Endodermal cell (in vitro differentiated cells): ENCODE measurements around the gene HDAC4. TPM values are rescaled to one million over a fixed set of nuclear protein-coding genes. Genes with fewer than 3 reads are reported as not detected.
"Not testable (repeated sequence)": the region's sequence is repeated elsewhere in the genome, so short reads cannot be mapped to it uniquely, and the experiment has no call there.

Source experiments
- DNase-seq: peaks from one replicate; pipeline ENCODE4 v3.0.0-alpha.2; 2017
- H3K27ac ChIP-seq: 2 replicates; pipeline ENCODE4 v1.5.1; 2013; ENCODE audit warnings: mild to moderate bottlenecking, low read depth, low read length, moderate library complexity
- H3K27me3 ChIP-seq: 2 replicates; pipeline ENCODE4 v1.6.1; 2013; ENCODE audit warnings: mild to moderate bottlenecking, low read length, moderate library complexity; ENCODE audit not compliant: insufficient read depth, control insufficient read depth, poor library complexity, severe bottlenecking
- H3K36me3 ChIP-seq: 2 replicates; pipeline ENCODE4 v1.7.0; 2013; ENCODE audit warnings: mild to moderate bottlenecking, low read length, moderate library complexity; ENCODE audit not compliant: control insufficient read depth, insufficient read depth
- H3K4me1 ChIP-seq: one replicate; pipeline ENCODE4 v1.7.0; 2013; ENCODE audit warnings: low read length; ENCODE audit not compliant: control insufficient read depth, insufficient read depth
- H3K4me3 ChIP-seq: 2 replicates; pipeline ENCODE4 v1.5.1; 2013; ENCODE audit warnings: mild to moderate bottlenecking, low read length, moderate library complexity
- H3K9ac ChIP-seq: 2 replicates; pipeline ENCODE4 v1.6.1; 2013; ENCODE audit warnings: mild to moderate bottlenecking, low read length, moderate library complexity; ENCODE audit not compliant: poor library complexity, severe bottlenecking; ENCODE audit errors: extremely low read depth
- H3K9me3 ChIP-seq: 2 replicates; pipeline ENCODE4 v1.6.1; 2013; ENCODE audit warnings: mild to moderate bottlenecking, low read length, moderate library complexity; ENCODE audit not compliant: control insufficient read depth
- H3K27ac Mint-ChIP-seq: 2 replicates; pipeline ENCODE4 v1.8.0; 2020; ENCODE audit warnings: mixed read lengths
- H3K27me3 Mint-ChIP-seq: 2 replicates; pipeline ENCODE4 v1.8.0; 2021; ENCODE audit warnings: mild to moderate bottlenecking, mixed read lengths; ENCODE audit not compliant: insufficient read depth
- H3K36me3 Mint-ChIP-seq: 2 replicates; pipeline ENCODE4 v1.8.0; 2020; ENCODE audit warnings: low read depth, mixed read lengths
- H3K4me1 Mint-ChIP-seq: 2 replicates; pipeline ENCODE4 v1.8.0; 2020; ENCODE audit warnings: mixed read lengths
- H3K4me3 Mint-ChIP-seq: 2 replicates; pipeline ENCODE4 v1.8.0; 2020; ENCODE audit warnings: mild to moderate bottlenecking, moderate library complexity, mixed read lengths
- H3K9me3 Mint-ChIP-seq: 2 replicates; pipeline ENCODE4 v1.8.0; 2020; ENCODE audit warnings: mild to moderate bottlenecking, mixed read lengths
- CTCF ChIP-seq: fragments of 200-600 bp; sonication (generic); conservative IDR thresholded peaks from 2 replicates; pipeline ENCODE4 v1.5.0; 2021; ENCODE audit warnings: antibody characterized with exemption, mild to moderate bottlenecking
- WGBS, 2 experiments: methylation state at CpG; one replicate each; pipeline versions ENCODE4 v1.1.5 to v1.1.7; 2013; ENCODE audit warnings: missing lambda C conversion rate in 2 of 2, mixed read lengths in 1 of 2; ENCODE audit not compliant: insufficient coverage in 1 of 2, insufficient read length in 1 of 2; 5-methylcytosine and 5-hydroxymethylcytosine counted together
- long read RNA-seq, 4 experiments: library from polyadenylated mRNA in 2 of 4; library from RNA in 1 of 4; library from capped mRNA in 1 of 4; stranded (forward) in 3 of 4; unstranded in 1 of 4; transcript quantifications; one replicate each; pipeline ENCODE4 v2.0.0, GENCODE V29; 2020 to 2021; ENCODE audit warnings: inconsistent platforms in 1 of 4
- polyA plus RNA-seq, 2 experiments: library from polyadenylated mRNA; stranded (reverse); fragments of 50-300 nt; gene quantifications; one replicate each; pipeline ENCODE4 v1.2.3, GENCODE V29; 2013
- total RNA-seq, 2 donors: library from RNA; stranded (reverse); fragmentation: NEBNext Ultra II Directional in 1 of 2; extraction: Animal tissue kit (Norgen Biotek cat#: 25700) in 1 of 2; gene quantifications; 2 replicates in 1 of 2; 3 replicates in 1 of 2; pipeline ENCODE4 v1.2.1, GENCODE V29; 2021

The HDAC4 gene
- 10 to 100 TPM; 45.7 to 51.2 TPM for total RNA-seq
- 11.1 TPM for polyA plus RNA-seq (2013, experiment 1 of 2)
- polyA plus RNA-seq (2013, experiment 2 of 2), result 13.9 TPM
- long read RNA-seq, experiment 1, partial matches to known transcripts, result 0 of 2 reads
- long read RNA-seq, experiment 1, other reads (novel, unspliced or antisense), result 2 of 2 reads
- long read RNA-seq, experiment 2, partial matches to known transcripts, result 2 of 23 reads
- long read RNA-seq, experiment 2, other reads (novel, unspliced or antisense), result 20 of 23 reads
- long read RNA-seq, experiment 3, partial matches to known transcripts, result 12 of 26 reads
- long read RNA-seq, experiment 3, other reads (novel, unspliced or antisense), result 14 of 26 reads
- long read RNA-seq, experiment 4, partial matches to known transcripts, result 0 of 1 reads
- long read RNA-seq, experiment 4, other reads (novel, unspliced or antisense), result 1 of 1 reads

- H3K4me1 ChIP-seq, result no peaks in the 10 kb centered on the region
- TF ChIP-seq CTCF, result no peak
- Mint-ChIP-seq H3K27ac (peak within 1 kb of the TSS; percentile 98), H3K9me3 (no peaks in the 10 kb centered on the region), H3K27me3 (no peaks in the 10 kb centered on the region), H3K4me3 (peak within 1 kb of the TSS; percentile 75), H3K4me1 (peaks cover 14% of the 10 kb centered on the region), H3K36me3 (no peaks in the 10 kb centered on the region)
- no peak for DNase-seq
- H3K9ac ChIP-seq, result peak within 1 kb of the TSS; percentile 98
- WGBS, 2 experiments, result 0% methylated on average over 5 to 78 of the region's 78 CpGs
- H3K27me3 ChIP-seq, result no peaks in the 10 kb centered on the region
- H3K36me3 ChIP-seq, result no peaks in the 10 kb centered on the region
- peak within 1 kb of the TSS; percentile 90 for H3K4me3 ChIP-seq
- H3K27ac ChIP-seq, result peak within 1 kb of the TSS; percentile 99
- no peaks in the 10 kb centered on the region for H3K9me3 ChIP-seq
Observed at GRCh38 chr2:239400596-239401066, at the start of gene HDAC4. Gene HDAC4, minus strand, starts transcription at chr2:239401020. Its CDS starts 48,321 bp downstream, at chr2:239352699.

GRCh38 chr2:239449468-239449867 is 48.6 kb upstream of the HDAC4 start:
- not testable (repeated sequence) for H3K27me3 Mint-ChIP-seq, H3K4me1 ChIP-seq, H3K36me3 Mint-ChIP-seq, H3K4me1 Mint-ChIP-seq, H3K9ac ChIP-seq, H3K27ac ChIP-seq, H3K4me3 ChIP-seq, H3K27ac Mint-ChIP-seq, H3K4me3 Mint-ChIP-seq, H3K27me3 ChIP-seq, DNase-seq, H3K36me3 ChIP-seq
- H3K9me3 Mint-ChIP-seq, result peaks cover 51% of the 10 kb centered on the region
- H3K9me3 ChIP-seq, result peaks cover 44% of the 10 kb centered on the region
- WGBS, 2 experiments, result 94 to 100% methylated on average over 3 to 28 of the region's 32 CpGs

- no peak overlapping the region for H3K27ac ChIP-seq
- peaks cover 5% of the 10 kb centered on the region for H3K27me3 ChIP-seq
- H3K36me3 ChIP-seq, result no peaks in the 10 kb centered on the region
- no peak overlapping the region for H3K9ac ChIP-seq
- TF ChIP-seq CTCF, result no peak
- Mint-ChIP-seq H3K27me3 (peaks cover 3% of the 10 kb centered on the region), H3K9me3 (peaks cover 25% of the 10 kb centered on the region), H3K4me1 (peaks cover 8% of the 10 kb centered on the region), H3K36me3 (no peaks in the 10 kb centered on the region), H3K4me3 (no peak overlapping the region), H3K27ac (no peak overlapping the region)
- WGBS, 2 experiments, result 94 to 100% methylated on average over 2 to 6 of the region's 6 CpGs
- H3K4me1 ChIP-seq, result no peaks in the 10 kb centered on the region
- no peak overlapping the region for H3K4me3 ChIP-seq
- H3K9me3 ChIP-seq, result peaks cover 29% of the 10 kb centered on the region
- DNase-seq, result no peak
Observed at GRCh38 chr2:239445771-239446524, 45.1 kb upstream of the HDAC4 start.
